Right kidney (tissue), 9 donors: ENCODE data around the gene DNAAF5.

ENCODE experiments used
- DNase-seq: peaks from one replicate; pipeline ENCODE4 v3.0.0-alpha.2; 2016
- long read RNA-seq, 8 donors: transcript quantifications; one replicate each; lab custom pipeline, GENCODE V29; 2026

The DNAAF5 gene
- long read RNA-seq, donor 1, transcript DNAAF5-201 (13 exons, 3,410 nt), result major isoform, 7 of 9 reads
- long read RNA-seq, donor 1, partial matches to known transcripts, result 0 of 9 reads
- long read RNA-seq, donor 1, other reads (novel, unspliced or antisense), result 0 of 9 reads
- long read RNA-seq, donor 2, partial matches to known transcripts, result 0 of 6 reads
- long read RNA-seq, donor 2, other reads (novel, unspliced or antisense), result 0 of 6 reads
- long read RNA-seq, donor 3, partial matches to known transcripts, result 0 of 7 reads
- long read RNA-seq, donor 3, other reads (novel, unspliced or antisense), result 0 of 7 reads
- long read RNA-seq, donor 4, transcript DNAAF5-201 (13 exons, 3,410 nt), result major isoform, 12 of 15 reads
- long read RNA-seq, donor 4, partial matches to known transcripts, result 0 of 15 reads
- long read RNA-seq, donor 4, other reads (novel, unspliced or antisense), result 0 of 15 reads
- long read RNA-seq, donor 5, partial matches to known transcripts, result 0 of 5 reads
- long read RNA-seq, donor 5, other reads (novel, unspliced or antisense), result 0 of 5 reads
- long read RNA-seq, donor 6, partial matches to known transcripts, result 0 of 5 reads
- long read RNA-seq, donor 6, other reads (novel, unspliced or antisense), result 0 of 5 reads
- long read RNA-seq, donor 7, transcript DNAAF5-201 (13 exons, 3,410 nt), result major isoform, 9 of 13 reads
- long read RNA-seq, donor 7, partial matches to known transcripts, result 0 of 13 reads
- long read RNA-seq, donor 7, other reads (novel, unspliced or antisense), result 0 of 13 reads
- long read RNA-seq, donor 8, partial matches to known transcripts, result 0 of 4 reads
- long read RNA-seq, donor 8, other reads (novel, unspliced or antisense), result 0 of 4 reads

DNA sequence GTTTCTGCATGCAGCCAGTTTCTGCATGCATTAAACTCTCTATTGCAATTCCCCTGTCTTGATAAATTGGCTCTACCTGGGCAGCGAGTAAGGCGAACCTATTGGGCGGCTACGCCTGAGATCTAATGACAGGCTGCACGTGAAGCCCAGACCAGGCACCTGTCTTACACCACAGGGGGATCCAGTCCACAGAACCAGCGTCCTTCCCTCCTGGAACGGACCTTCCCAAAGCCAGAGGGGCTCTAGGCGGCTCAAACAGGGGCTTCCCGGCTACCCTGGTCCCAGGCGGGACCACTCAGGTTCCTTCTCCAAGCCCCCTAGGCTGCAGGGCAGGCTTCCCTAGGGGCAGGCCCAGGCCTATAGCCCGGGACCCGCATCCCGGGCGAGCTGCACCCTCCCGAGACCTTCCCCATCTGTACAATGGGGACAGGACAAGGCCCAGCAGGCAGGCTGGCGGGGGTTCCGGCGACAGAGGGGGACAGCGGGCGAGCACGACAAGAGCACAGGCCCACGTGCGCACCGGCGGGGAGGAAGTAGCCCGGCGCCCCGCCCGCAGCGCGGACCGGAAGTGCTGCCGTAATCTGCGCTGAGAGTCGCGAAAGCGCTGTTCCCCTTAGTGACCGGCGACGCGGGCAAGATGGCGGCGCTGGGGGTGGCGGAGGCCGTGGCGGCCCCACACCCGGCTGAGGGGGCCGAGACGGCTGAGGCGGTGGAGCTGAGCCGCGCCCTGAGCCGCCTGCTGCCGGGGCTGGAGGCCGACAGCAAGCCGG is at the start of gene DNAAF5:
TSS of gene DNAAF5 (plus strand) at position 616 of the 770 bp plus-strand sequence. CDS start at position 638, 22 bp downstream.
- peak; percentile 76 for DNase-seq

DNA sequence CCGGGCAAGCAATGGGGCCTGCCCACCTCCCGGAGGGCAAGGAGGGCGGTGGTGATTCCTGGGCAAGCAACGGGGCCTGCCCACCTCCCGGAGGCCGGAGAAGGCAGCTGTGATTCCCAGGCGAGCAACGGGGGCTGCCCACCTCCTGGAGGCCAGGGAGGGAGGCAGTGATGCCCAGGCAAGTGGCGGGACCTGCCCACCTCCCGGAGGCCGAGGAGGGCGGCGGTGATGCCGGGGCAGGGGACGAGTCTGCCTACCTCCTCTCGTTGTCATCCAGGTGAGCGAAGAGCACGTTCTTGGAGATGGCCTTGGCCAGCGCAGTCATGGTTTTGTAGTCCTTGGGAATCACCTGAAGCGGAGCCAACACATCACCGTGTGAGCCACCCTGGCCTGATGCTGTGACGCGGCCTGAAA is 49.5 kb upstream of the DNAAF5 start:
- no peak for DNase-seq

DNA sequence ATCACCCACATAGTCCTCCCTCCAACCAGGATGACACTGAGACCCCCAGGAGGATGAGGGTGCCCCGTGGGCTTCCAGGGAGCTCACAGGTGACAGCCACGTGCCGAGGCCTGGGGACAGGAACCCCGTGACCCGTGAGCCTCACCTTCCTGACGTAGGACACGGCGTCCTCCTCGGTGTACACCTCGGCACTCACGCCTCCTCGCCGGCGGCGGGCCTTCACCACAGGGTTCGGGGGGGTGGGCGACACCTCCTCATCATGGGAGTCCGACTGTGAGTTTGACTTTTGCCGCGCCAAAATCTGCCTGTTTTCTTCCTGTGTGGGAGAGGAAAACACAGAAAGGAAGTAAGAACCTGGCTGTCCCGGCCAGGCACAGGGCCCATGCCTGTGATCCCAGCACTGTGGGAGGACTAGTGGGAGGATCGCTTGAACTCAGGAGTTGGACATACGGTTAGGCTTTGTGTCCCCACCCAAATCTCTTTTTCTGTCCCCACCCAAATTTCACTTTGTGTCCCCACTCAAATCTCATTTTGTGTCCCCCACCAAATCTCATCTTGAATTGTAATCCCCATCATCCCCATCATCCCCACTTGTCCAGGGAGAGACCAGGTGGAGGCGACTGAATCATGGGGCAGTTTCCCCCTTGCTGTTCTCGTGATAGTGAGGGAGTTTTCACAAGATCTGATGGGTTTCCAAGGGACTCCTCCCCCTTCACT is 45.9 kb upstream of the DNAAF5 start:
- DNase-seq, result no peak

DNA sequence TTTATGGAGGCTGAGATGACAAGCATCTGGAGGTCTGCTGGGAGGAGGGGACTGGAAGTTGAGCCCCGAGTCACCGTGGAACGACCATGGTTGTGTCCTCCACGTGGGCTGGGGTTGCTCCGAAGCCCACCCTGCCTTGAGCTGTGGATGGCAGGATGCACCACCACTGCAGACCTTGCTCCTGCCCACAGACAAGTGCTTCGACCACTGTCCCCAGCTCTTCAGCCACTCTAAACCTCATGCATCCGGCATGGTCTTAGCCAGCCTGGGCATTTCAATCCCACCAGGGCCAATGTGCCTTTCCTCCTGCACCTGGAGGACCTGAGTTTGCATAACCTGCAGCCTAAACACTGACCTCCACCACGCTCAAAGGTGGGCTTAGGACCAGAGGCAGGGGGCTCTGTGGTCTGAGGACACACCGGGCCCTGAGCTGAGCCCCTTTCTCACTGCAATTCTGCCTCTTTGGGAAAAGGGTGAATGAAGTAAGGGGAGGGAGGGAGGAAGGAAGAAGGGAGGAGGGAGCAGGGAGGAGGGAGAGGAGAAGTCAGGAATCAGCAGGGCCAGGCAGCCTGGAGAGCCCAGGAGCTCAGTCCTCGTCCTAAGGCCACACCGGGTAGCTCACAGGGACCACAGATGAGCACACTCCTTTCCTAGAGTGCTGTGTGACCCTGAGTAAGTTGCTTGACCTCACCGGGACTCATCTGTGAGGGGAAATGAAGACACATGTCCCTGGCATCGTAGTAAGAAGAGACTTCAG is 44.8 kb upstream of the DNAAF5 start:
- DNase-seq, result no peak

DNA sequence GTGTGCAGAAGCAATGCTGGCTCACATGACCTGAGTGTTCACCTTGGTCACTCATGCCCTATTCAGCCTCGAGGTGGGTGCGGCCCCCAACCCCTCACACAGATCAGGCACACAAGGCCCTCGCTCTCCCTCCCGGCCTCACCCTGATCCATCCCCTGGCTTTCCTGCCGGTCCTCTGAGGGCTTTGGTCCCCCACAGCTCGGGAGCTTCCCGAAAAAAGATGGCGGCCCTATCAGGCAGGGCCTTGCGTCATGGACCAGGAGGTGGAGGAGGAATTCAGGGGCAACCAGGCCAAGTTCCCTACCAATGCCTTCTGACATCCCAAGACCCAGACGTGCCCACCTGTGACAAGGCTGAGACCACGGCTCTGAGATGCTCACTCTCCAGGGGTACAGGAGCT is 43.7 kb upstream of the DNAAF5 start:
- no peak for DNase-seq

DNA sequence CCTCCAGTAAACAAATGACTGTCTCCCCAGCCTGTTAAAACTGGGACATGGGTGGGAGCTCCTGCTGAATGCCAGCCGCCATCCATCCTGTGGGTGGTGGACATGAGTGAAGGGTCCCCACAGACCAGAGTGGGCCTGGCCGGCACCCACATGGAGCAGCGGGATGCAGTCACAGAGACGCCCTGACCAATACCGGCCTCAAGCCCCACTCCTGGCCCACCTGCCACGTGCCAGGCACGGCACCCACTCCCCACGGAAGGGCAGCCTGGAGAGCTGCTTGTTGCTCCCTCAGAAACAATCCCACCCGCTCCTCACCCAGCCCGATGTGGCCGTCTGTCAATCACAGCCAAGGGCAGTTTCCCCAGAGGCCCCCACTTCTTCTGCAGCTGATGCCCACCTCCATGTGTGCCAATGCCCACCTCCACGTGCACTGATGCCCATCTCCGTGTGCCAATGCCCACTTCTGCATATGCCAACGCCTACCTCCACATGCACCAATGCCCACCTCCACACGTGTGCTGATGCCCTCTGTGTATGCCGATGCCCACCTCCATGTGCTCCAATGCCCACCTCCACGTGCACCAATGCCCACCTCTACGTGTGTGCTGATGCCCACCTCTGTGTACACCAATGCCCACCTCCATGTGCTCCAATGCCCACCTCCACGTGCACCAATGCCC is 42.8 kb upstream of the DNAAF5 start:
- DNase-seq, result no peak

DNA sequence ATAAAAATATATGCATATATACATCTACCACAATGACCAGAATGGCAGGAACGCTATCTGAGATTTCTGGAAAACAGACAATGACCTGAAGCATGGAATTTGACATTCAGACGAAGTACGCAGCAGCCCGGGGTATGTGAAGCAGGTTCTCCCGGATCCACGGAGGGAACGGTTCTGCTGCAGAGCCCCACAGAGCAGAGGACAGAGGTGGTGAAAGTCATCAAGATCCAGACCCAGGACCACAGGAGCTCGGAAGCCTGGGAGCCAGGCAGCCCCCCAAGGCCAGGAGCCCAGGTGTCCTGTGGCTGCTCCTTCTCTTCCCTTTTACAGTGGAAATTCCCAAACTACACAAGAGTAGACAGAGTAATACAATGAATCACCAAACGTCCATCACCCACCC is 42.1 kb upstream of the DNAAF5 start:
- no peak for DNase-seq

DNA sequence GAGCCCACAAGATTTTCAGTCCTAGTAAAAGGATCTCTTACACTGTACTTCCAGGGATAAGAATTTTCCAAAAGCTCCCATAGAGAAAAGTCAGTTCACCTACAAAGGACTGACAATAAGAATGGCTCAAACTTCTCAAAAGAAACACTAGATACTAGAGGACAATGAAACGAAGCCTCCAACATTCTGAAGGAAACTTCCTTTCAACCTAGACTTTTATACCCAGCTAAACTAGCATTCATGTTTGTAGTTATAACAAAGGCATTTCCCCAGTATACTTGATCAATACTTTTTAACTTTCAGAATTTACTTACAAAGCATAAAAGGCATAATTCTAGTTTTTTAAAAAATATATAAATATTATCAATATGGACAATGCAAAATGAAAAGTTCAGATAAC is 41.0 kb upstream of the DNAAF5 start:
- no peak for DNase-seq

DNA sequence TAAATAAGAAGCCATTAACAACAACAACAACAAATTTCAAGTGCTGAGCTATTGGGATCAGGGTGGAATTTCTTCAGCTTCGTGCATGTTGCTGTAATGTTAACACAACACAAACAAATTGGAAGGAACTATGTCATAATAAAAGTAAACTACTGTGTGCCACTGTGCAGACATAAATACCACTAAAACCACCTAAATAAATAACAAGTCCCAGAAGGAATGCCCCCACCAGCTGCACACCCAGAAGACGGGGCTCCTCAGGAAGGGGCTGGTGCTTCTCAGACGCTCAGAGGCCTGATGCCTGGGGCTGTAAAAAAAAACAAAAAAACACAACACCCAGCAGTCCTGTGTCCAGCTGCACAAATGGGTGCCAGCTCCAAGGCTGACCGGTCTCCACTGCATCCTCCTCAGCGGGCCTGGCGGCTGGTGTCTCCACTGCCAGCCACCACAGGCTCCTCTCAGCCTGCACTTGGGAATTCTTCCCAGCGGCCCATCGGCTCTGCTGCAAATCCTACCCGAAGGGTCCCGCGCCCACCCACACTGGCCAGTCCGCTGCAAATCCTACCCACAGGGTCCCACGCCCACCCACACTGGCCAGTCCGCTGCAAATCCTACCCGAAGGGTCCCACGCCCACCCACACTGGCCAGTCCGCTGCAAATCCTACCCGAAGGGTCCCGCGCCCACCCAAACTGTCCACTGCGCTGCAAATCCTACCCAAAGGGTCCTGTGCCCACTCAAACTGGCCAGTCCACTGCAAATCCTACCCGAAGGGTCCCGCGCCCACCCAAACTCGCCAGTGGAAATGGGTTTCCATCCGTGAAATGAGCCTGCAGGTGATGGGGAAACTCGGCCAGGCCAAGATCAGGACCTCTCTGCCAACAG is 35.8 kb upstream of the DNAAF5 start:
- no peak for DNase-seq

DNA sequence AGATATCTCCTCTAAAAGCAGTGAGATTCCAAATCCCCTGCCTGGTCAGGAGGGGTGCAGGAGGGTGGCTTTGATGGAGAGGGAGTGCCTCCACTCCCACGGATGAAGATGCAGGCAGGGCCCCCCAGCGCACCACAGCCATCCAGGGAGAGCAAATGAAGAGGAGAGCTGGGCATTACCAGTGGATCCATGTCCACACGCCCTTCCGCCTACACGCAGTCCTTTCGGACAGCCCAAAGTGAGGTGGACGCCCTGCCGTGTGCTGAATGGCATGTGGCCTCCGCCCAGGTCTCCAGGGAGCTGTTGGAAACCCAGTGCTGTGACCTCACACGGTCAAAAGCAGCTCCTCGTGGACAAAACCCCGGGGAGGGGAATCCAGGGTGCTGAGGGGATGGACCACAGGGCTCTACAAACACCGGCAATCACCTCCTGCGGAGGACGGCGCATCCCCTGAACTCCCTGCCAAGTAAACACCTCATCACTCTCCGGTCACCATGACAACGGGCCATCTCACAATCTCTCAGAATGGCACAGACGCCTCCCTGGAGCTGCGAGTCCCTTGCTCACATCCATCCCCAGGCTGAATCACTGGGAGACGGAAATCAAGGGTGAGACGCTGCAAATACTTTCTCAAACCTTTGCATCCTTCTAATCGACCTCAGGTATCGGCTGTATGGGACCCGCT is 35.0 kb upstream of the DNAAF5 start:
- no peak for DNase-seq

DNA sequence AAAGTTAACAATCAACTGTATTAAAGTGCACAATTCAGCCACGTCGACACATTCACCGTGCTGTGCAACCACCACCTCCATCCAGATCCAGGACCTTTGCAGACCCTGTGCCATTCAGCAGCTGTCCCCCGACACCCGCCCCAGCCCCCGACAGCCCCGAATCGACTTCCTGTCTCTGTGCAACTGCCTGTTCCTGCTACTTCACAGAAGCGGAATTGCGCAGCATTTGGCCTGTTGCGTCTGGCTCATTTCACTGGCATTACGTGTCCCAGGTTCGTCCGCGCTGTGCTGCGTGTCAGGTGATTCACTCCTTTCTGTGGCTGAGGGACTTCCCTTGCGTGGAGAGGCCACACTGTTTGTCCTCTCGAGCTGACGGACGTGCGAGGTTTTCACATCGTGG is 33.2 kb upstream of the DNAAF5 start:
- no peak for DNase-seq

DNA sequence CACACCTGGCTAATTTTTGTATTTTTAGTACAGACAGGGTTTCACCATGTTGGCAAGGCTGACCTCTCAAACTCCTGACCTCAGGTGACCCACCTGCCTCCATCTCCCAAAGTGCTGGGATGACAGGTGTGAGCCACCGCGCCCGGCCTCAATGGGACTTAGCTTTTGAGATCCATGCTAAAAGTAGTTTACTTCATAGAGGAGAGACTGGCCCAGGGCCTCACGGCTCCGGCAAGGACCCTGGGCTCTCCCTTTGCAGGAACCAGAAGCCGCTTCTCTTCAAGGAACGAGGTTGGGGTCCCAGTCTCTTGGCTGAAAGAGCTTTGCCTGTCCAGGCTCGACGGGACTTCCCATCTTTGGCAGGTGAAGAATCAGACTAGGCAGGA is 30.1 kb upstream of the DNAAF5 start:
- DNase-seq, result no peak

DNA sequence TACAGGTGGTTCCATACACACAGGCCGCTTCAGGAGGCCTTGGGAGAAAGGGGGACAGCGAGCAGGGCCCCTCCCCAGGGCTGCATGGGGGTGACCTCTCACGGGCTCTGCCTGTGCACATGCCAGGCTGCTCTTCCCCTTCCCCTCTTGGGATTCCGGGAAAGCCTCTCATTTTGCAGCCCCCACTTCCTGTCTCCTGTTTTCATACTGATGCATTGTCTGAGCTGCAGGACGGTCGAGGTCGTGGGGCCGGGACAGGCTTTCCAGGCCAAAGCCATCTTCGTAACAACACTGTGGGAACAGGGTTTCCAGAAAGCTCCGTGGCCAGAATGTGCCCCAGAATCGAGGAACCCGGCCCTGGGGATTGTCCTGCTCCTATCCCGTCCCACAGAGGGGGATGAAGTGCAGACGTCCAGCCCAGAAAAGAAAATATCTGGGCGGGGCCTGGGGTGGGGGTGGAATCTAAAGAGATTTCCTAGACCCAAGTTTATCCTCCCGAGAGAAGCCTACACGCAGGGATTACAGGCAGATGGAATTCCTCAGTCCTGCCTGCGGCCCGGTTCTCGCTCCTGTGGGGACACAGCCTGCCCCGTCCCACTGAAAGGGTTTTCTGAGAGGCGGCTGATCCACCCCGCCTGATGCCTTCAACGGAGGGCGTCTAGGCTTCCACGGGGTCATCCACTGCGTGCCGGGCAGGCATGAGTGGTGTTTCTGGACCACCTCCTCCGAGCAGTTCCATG is 29.5 kb upstream of the DNAAF5 start:
- no peak for DNase-seq

DNA sequence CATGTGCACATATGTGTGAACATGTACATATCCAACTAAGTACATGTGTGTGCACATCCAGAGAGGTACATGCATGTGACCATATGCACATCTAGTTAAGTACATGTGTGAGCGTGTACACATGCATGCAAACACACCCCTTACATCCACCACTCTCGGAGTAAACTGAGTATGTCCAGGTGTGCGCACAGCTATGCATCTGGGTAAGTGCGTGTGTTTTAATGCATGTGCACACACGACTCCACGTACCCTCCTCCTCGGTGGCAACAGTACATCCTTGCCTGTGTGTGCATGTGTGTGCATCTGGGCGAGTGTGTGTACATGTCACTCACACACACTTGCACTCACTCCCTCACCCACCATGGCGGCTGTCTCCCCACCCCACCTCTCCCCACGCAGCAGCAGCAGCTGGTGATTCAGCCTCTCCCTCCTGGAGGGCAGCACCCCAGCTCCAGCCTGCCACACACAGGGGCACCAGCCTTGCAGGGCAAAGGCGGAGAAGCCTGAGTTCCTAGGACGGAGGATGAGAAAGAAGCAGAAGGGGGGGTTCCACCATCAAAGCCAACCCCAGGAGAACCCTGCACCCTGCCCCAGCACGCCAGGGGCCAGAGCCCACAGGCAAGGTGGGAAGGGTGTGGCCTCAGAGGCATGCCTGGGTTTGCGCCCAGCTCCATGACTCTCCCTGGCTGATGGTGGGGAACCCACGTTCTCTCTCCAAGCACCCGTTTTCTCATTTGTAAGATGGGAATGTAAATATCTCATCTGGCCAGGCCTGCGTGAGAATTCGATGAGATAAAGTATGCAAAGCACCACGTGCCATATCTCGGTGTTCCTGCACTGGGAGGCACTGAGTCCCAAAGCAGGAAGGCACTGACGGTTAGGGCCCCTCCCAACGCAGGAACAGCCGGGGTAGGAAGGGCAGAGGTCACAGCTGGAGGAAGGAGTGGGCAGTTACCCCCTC is 27.7 kb upstream of the DNAAF5 start:
- no peak for DNase-seq

DNA sequence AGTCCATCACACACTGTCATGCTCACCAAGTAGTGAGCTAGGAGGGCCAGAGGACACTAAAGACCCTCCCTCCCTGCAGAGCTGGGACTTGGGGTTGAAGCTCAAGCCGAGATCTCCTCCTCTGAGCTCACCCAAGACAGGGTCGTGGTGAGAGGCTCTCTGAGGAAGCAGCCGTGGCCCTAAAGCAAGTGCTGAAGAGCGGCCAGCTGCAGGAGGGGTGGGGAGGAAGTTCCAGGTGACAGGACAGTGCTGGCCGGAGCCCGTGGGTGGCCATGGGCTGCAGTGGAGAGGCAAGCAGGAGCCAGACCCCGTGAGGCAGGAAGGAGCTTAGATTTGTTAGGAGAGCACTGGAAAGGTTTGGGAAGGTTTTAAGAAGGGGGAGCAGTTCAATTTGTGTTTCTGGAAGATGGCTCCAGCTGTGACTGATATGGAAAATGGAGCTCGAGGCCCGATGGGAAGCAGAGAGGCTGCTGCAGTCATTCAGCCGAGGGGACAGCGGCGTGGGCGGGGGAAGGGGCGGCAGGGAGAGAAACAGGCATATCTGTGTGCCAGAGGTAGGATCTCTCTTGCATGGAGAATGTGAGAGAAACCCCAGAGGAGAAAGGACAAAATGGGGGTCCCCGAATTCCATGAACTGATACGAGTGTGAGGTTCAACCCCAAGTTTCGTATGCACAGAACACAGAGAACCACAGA is 26.9 kb upstream of the DNAAF5 start:
- DNase-seq, result no peak

DNA sequence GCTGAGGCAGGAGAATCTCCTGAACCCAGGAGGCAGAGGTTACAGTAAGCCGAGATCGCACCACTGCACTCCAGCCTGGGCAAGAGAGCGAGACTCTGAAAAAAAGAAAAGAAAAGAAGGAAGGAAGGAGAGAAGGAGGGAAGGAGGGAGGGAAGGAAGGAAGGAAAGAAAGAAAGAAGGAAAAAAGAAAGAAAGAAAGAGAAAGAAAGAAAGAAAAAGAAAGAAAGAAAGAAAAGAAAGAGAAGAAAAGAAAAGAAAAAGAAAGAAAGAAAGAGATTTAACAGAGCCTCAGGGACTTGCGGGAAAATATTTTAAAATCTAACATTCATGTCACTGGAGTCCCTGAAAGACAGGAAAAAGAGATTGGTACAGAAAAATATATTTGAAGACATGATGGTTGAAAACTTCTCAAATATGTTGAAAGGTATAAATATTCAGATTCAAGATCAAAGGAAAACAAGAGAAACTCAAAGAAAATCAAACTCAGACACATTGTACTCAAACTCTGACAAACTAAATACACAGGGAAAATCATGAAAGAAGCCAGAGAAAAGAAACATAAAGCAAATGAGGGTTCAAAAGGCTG is 25.3 kb upstream of the DNAAF5 start:
- no peak for DNase-seq
